Measurements from ENCODE around the gene DAB2. TPM values are rescaled to one million over a fixed set of nuclear protein-coding genes. Genes with fewer than 3 reads are reported as not detected.

DAB2 gene
- total RNA-seq, 6 donors from 2014 or later: 100 to 177 (median 144) TPM

DNA sequence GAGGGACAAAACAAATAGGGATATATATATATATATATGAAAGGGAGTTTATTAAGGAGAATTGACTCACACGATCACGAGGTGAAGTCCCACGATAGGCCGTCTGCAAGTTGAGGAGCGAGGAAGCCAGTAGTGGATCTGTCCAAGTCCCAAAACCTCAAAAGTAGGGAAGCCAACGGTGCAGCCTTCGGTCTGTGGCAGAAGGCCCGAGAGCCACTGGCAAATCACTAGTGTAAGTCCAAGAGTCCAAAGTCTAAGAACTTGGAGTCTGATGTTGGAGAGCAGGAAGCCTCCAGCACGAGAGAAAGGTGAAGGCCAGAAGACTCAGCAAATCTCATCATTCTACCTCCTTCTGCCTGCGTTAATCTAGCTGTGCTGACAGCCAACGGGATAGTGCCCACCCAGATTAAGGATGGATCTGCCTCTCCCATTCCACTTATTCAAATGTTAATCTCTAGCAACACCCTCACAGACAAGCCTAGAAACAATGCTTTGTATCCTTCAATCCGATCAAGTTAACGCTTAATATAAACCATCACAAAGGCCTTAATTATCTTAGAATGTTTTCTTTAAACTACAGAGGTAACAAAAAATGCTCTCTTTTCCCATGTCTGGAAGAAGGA is 23.8 kb upstream of the DAB2 start:
- ATAC-seq (ENCODE audit: low FRiP score in 2 of 2) (no peak), DNase-seq (no peak)
- H3K4me1 ChIP-seq: no peaks in the 10 kb centered on the region
- no peak overlapping the region for H3K4me3 ChIP-seq
- no peaks in the 10 kb centered on the region for H3K36me3 ChIP-seq
- 94 to 96% methylated on average over 13 of the region's 13 CpGs for WGBS, 2 donors
- no peaks in the 10 kb centered on the region for H3K27me3 ChIP-seq
- no peaks in the 10 kb centered on the region for H3K9me3 ChIP-seq
- no peak for TF ChIP-seq EP300 (IDR thresholded peaks at IDR 0.05)
- TF ChIP-seq POLR2AphosphoS5 (IDR thresholded peaks at IDR 0.05): no peak
- TF ChIP-seq, protein P1, sequence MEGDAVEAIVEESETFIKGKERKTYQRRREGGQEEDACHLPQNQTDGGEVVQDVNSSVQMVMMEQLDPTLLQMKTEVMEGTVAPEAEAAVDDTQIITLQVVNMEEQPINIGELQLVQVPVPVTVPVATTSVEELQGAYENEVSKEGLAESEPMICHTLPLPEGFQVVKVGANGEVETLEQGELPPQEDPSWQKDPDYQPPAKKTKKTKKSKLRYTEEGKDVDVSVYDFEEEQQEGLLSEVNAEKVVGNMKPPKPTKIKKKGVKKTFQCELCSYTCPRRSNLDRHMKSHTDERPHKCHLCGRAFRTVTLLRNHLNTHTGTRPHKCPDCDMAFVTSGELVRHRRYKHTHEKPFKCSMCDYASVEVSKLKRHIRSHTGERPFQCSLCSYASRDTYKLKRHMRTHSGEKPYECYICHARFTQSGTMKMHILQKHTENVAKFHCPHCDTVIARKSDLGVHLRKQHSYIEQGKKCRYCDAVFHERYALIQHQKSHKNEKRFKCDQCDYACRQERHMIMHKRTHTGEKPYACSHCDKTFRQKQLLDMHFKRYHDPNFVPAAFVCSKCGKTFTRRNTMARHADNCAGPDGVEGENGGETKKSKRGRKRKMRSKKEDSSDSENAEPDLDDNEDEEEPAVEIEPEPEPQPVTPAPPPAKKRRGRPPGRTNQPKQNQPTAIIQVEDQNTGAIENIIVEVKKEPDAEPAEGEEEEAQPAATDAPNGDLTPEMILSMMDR (IDR thresholded peaks at IDR 0.05): no peak
- no peak for TF ChIP-seq POLR2A (IDR thresholded peaks at IDR 0.05)
- no peak overlapping the region for H3K27ac ChIP-seq

DNA sequence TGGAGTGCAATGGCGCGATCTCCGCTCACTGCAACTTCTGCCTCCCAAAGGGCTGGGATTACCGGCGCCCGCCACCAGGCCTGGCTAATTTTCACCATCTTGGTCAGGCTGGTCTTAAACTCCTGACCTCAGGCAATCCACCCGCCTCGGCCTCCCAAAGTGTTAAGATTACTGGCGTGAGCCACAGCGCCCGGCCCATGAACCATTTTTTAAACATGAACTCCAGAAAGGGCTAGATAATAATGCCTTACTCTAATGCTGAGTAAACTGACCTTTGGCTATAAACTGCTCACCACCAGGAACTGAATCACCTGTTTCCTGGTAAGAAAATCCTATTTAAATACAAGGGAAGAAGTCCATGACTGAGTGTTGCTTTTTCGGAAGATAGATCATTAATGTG is 23.2 kb upstream of the DAB2 start:
- Histone ChIP-seq H3K9me3 (no peaks in the 10 kb centered on the region), H3K27me3 (no peaks in the 10 kb centered on the region), H3K4me1 (no peaks in the 10 kb centered on the region), H3K4me3 (no peak overlapping the region), H3K27ac (no peak overlapping the region), H3K36me3 (no peaks in the 10 kb centered on the region)
- 95 to 97% methylated on average over 12 of the region's 12 CpGs for WGBS, 2 donors
- ATAC-seq (ENCODE audit: low FRiP score in 2 of 2): no peak
- DNase-seq: peak in 1 of 2 donors; percentile 32
- TF ChIP-seq EP300 (IDR thresholded peaks at IDR 0.05): no peak
- TF ChIP-seq POLR2AphosphoS5 (IDR thresholded peaks at IDR 0.05): no peak
- TF ChIP-seq, protein P1 (IDR thresholded peaks at IDR 0.05): no peak
- TF ChIP-seq POLR2A (IDR thresholded peaks at IDR 0.05): no peak

DNA sequence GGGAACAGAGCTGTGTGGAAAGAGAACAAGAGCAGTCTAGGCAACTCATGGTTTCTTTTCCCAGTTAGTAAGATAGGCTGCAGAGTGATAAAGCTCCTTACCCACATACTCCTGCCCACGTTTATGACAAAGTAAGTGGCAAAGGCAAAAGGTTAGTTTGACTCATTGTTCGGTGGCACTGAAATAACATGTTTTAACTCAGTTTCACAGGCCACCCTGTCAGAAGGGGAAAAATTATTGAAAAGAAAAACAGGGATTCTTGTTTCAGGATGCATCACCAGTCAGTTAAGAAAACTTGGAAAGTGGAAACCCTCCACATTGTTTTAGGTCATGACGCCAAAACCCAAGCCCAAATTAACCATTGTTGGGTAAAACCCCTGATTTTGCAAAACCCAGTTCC is 22.3 kb upstream of the DAB2 start:
- Histone ChIP-seq H3K9me3 (no peaks in the 10 kb centered on the region), H3K4me3 (no peak overlapping the region), H3K27me3 (no peaks in the 10 kb centered on the region), H3K4me1 (no peaks in the 10 kb centered on the region), H3K36me3 (no peaks in the 10 kb centered on the region), H3K27ac (no peak overlapping the region)
- TF ChIP-seq, protein P1 (IDR thresholded peaks at IDR 0.05): no peak
- TF ChIP-seq POLR2AphosphoS5 (IDR thresholded peaks at IDR 0.05): no peak
- no peak for TF ChIP-seq EP300 (IDR thresholded peaks at IDR 0.05)
- TF ChIP-seq POLR2A (IDR thresholded peaks at IDR 0.05): no peak
- no peak for ATAC-seq (ENCODE audit: low FRiP score in 2 of 2)
- 75 to 84% methylated on average over 3 of the region's 3 CpGs for WGBS, 2 donors
- DNase-seq: no peak

- no peaks in the 10 kb centered on the region for H3K27me3 ChIP-seq
- TF ChIP-seq EP300 (IDR thresholded peaks at IDR 0.05): no peak
- no peak for TF ChIP-seq POLR2AphosphoS5 (IDR thresholded peaks at IDR 0.05)
- TF ChIP-seq POLR2A (IDR thresholded peaks at IDR 0.05): no peak
- TF ChIP-seq, protein P1 (IDR thresholded peaks at IDR 0.05): no peak
- DNase-seq (no peak), ATAC-seq (ENCODE audit: low FRiP score in 2 of 2) (no peak)
- no peak overlapping the region for H3K4me3 ChIP-seq
- H3K27ac ChIP-seq: no peak overlapping the region
- no peaks in the 10 kb centered on the region for H3K36me3 ChIP-seq
- peaks cover 0 to 4% (median 0%) of the 10 kb centered on the region in 4 donors for H3K4me1 ChIP-seq
- WGBS, 2 donors: 82 to 85% methylated on average over 3 of the region's 3 CpGs
- no peaks in the 10 kb centered on the region for H3K9me3 ChIP-seq
Measured at GRCh38 chr5:39446231-39446630, 21.5 kb upstream of the DAB2 start.

- TF ChIP-seq POLR2AphosphoS5 (IDR thresholded peaks at IDR 0.05) (no peak), POLR2A (IDR thresholded peaks at IDR 0.05) (no peak), EP300 (IDR thresholded peaks at IDR 0.05) (no peak)
- TF ChIP-seq, protein P1 (IDR thresholded peaks at IDR 0.05): no peak
- H3K9me3 ChIP-seq: no peaks in the 10 kb centered on the region
- H3K27me3 ChIP-seq: no peaks in the 10 kb centered on the region
- H3K4me1 ChIP-seq: peaks cover 0 to 12% (median 0%) of the 10 kb centered on the region in 4 donors
- no peaks in the 10 kb centered on the region for H3K36me3 ChIP-seq
- DNase-seq (no peak), ATAC-seq (ENCODE audit: low FRiP score in 2 of 2) (no peak)
- WGBS, 2 donors: 63 to 76% methylated on average over 2 of the region's 2 CpGs
- no peak overlapping the region for H3K27ac ChIP-seq
- H3K4me3 ChIP-seq: no peak overlapping the region
Measured at GRCh38 chr5:39443911-39444310, 19.1 kb upstream of the DAB2 start.

All from upper lobe of left lung (tissue), 6 donors.